Measurements from ENCODE around the gene GRIA4.
A peak's percentile ranks its signal among the peaks of the same experiment; 100 is the strongest.

The GRIA4 gene

GRCh38 chr11:105719073-105719822, 109.4 kb downstream of the GRIA4 start:
- no peak for TF ChIP-seq FOXP2 (optimal IDR thresholded peaks at IDR 0.05; ENCODE audit: borderline replicate concordance, extremely low read depth, extremely low read length, insufficient read depth)
- TF ChIP-seq, protein P1, sequence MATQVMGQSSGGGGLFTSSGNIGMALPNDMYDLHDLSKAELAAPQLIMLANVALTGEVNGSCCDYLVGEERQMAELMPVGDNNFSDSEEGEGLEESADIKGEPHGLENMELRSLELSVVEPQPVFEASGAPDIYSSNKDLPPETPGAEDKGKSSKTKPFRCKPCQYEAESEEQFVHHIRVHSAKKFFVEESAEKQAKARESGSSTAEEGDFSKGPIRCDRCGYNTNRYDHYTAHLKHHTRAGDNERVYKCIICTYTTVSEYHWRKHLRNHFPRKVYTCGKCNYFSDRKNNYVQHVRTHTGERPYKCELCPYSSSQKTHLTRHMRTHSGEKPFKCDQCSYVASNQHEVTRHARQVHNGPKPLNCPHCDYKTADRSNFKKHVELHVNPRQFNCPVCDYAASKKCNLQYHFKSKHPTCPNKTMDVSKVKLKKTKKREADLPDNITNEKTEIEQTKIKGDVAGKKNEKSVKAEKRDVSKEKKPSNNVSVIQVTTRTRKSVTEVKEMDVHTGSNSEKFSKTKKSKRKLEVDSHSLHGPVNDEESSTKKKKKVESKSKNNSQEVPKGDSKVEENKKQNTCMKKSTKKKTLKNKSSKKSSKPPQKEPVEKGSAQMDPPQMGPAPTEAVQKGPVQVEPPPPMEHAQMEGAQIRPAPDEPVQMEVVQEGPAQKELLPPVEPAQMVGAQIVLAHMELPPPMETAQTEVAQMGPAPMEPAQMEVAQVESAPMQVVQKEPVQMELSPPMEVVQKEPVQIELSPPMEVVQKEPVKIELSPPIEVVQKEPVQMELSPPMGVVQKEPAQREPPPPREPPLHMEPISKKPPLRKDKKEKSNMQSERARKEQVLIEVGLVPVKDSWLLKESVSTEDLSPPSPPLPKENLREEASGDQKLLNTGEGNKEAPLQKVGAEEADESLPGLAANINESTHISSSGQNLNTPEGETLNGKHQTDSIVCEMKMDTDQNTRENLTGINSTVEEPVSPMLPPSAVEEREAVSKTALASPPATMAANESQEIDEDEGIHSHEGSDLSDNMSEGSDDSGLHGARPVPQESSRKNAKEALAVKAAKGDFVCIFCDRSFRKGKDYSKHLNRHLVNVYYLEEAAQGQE (IDR thresholded peaks at IDR 0.05; ENCODE audit: insufficient read depth in 1 of 2, low read depth in 2 of 2, low read length in 2 of 2) = peak in 1 of 2 experiments; percentile 60; a peak in 2 of 4 replicates
- peak; percentile 45; the same call in 1 of the 2 replicates for TF ChIP-seq POLR2AphosphoS5 (IDR thresholded peaks at IDR 0.05; ENCODE audit: low read depth, low read length)
- peak; percentile 61; the same call in 1 of the 2 replicates for TF ChIP-seq TAF1 (IDR thresholded peaks at IDR 0.05; ENCODE audit: borderline replicate concordance, insufficient read depth, low read length)

GRCh38 chr11:105720096-105720495, 110.2 kb downstream of the GRIA4 start:
- TF ChIP-seq POLR2AphosphoS5 (IDR thresholded peaks at IDR 0.05; ENCODE audit: low read depth, low read length) (no peak), FOXP2 (optimal IDR thresholded peaks at IDR 0.05; ENCODE audit: borderline replicate concordance, extremely low read depth, extremely low read length, insufficient read depth) (no peak), TAF1 (IDR thresholded peaks at IDR 0.05; ENCODE audit: borderline replicate concordance, insufficient read depth, low read length) (no peak), SIN3A (IDR thresholded peaks at IDR 0.05; ENCODE audit: borderline replicate concordance, insufficient read depth, low read length) (no peak)
- TF ChIP-seq, protein P1 (IDR thresholded peaks at IDR 0.05; ENCODE audit: insufficient read depth in 1 of 2, low read depth in 2 of 2, low read length in 2 of 2) = no peak

DNA sequence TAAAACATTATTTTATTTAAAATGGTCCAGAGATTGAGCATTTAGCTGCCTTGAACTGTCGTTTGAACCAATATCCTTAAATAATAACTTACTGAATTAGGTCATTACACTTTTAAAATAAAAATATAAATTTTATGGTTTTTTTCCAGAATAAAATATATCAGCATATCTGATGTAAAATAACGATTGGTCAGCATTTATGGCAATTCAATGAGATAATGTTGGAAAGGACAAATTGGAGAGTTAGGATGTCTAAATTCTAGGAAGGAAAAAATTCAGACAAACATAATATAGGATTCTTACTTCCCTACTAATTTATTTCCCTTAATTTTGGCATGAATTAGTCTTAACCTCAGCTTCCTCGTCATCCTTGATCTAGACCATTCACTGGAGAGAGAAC, 113.4 kb downstream of the GRIA4 start:
- no peak for TF ChIP-seq FOXP2 (optimal IDR thresholded peaks at IDR 0.05; ENCODE audit: borderline replicate concordance, extremely low read depth, extremely low read length, insufficient read depth)
- no peak for TF ChIP-seq POLR2AphosphoS5 (IDR thresholded peaks at IDR 0.05; ENCODE audit: low read depth, low read length)
- TF ChIP-seq, protein P1 (IDR thresholded peaks at IDR 0.05; ENCODE audit: insufficient read depth in 1 of 2, low read depth in 2 of 2, low read length in 2 of 2) = no peak
- no peak for TF ChIP-seq TAF1 (IDR thresholded peaks at IDR 0.05; ENCODE audit: borderline replicate concordance, insufficient read depth, low read length)
- TF ChIP-seq SIN3A (IDR thresholded peaks at IDR 0.05; ENCODE audit: borderline replicate concordance, insufficient read depth, low read length) = no peak

GRCh38 chr11:105732611-105733010, 122.7 kb downstream of the GRIA4 start:
- no peak for TF ChIP-seq TAF1 (IDR thresholded peaks at IDR 0.05; ENCODE audit: borderline replicate concordance, insufficient read depth, low read length)
- no peak for TF ChIP-seq FOXP2 (optimal IDR thresholded peaks at IDR 0.05; ENCODE audit: borderline replicate concordance, extremely low read depth, extremely low read length, insufficient read depth)
- TF ChIP-seq, protein P1 (IDR thresholded peaks at IDR 0.05; ENCODE audit: insufficient read depth in 1 of 2, low read depth in 2 of 2, low read length in 2 of 2) = no peak
- TF ChIP-seq POLR2AphosphoS5 (IDR thresholded peaks at IDR 0.05; ENCODE audit: low read depth, low read length) = no peak
- TF ChIP-seq SIN3A (IDR thresholded peaks at IDR 0.05; ENCODE audit: borderline replicate concordance, insufficient read depth, low read length) = no peak

Measured in PFSK-1 (cell line).